Measurements from ENCODE around the gene CPNE4.

GRCh38 chr3:131807822-131808221 lies 227.0 kb downstream of the CPNE4 start:
- TF ChIP-seq, protein P1, sequence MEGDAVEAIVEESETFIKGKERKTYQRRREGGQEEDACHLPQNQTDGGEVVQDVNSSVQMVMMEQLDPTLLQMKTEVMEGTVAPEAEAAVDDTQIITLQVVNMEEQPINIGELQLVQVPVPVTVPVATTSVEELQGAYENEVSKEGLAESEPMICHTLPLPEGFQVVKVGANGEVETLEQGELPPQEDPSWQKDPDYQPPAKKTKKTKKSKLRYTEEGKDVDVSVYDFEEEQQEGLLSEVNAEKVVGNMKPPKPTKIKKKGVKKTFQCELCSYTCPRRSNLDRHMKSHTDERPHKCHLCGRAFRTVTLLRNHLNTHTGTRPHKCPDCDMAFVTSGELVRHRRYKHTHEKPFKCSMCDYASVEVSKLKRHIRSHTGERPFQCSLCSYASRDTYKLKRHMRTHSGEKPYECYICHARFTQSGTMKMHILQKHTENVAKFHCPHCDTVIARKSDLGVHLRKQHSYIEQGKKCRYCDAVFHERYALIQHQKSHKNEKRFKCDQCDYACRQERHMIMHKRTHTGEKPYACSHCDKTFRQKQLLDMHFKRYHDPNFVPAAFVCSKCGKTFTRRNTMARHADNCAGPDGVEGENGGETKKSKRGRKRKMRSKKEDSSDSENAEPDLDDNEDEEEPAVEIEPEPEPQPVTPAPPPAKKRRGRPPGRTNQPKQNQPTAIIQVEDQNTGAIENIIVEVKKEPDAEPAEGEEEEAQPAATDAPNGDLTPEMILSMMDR (IDR thresholded peaks at IDR 0.05), result no peak
- TF ChIP-seq EP300 (IDR thresholded peaks at IDR 0.05) (no peak), POLR2AphosphoS5 (IDR thresholded peaks at IDR 0.05) (no peak)
